Measurements from ENCODE around the gene NR6A1.

Gene NR6A1

DNA sequence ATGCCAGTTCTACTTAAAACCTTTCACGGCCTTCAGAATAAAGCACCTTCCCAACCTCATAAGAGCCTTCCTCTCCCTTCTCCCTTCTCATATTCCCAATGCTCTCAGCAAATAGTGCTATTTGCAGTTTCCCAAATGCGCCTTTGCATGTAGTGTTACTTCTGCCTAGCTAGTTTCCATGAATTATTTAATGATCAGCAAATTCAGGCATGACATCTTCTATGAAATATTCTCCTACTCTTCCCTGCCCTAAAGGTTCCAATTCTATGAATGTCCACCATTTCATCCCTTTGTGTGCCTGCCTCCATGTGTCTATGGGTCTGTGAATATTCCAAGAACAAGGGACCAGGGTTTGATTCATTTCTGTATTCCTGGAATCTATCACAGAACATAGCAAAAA lies 165.1 kb downstream of the NR6A1 start:
- FAIRE-seq, result no peak

DNA sequence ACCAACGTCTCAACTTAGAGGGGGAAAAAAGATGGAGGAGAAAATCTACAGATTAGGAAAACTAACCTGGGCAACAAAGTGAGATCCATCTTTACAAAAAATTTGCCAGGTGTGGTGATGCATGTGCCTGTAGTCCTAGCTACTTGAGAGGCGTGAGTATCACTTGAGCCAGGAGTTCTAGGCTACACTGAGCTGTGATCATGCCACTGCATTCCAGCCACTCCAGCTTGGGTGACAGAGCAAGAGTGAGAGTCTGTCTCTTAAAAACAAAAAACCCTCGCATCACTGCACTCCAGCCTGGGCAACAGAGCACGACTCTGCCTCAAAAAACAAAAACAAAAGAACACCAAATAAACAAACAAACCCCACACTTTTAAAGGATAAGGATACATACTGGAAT lies 165.9 kb downstream of the NR6A1 start:
- FAIRE-seq, result no peak

DNA sequence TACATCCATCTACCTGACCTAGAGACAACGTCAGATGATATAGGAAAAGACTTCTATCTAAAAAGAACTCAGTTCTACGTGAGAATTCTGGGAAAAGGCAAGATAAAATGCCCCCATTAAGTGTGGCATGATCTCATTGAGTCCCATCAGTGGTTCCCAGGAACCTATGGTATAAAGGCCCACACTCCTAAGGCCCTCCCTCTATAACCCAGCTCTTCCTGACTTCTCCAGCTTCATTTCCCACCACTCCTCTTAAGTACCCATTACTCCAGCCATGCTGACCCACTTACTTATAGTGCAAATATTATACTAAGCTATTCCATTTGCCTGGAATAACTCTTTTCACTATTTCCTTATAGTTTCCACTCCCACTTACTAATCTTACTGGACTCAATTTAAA lies 168.5 kb downstream of the NR6A1 start:
- FAIRE-seq, result no peak

DNA sequence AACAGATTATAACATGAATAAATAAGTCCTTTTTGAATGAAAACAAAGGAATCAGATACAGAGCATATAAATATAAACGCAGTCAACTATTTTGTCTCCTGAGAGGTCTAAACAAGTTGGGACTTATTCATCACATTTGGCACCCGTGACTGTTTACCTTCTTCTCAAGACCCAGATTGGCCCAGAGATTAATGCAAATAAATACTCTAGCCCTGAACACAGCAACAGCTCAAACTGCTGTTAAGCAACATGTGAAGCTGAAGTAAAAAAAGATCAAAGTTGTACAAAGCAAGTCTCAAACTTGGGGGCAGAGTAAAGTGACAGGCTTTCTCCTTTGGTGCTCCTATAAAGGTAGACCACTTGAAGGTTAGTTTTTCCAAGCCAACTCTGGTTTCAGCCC lies 168.9 kb downstream of the NR6A1 start:
- FAIRE-seq, result no peak

DNA sequence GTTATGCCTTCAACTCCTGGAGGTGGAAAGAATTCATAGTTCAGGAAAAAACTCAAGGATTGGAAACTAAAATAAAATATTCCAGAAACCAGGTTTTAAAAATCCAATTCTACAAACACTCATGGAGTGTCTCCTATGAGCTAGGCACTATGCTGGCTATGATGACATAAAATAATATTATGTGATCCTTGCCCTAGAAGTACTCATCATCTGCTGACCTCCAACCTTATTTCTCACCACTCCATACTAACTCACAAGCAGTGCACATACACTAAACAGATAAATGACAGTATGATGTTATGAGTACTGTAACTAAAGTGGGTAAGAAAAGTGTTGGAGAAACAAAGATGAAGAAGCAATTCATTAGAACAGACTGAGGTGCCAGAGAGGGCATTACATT lies 170.7 kb downstream of the NR6A1 start:
- no peak for FAIRE-seq

DNA sequence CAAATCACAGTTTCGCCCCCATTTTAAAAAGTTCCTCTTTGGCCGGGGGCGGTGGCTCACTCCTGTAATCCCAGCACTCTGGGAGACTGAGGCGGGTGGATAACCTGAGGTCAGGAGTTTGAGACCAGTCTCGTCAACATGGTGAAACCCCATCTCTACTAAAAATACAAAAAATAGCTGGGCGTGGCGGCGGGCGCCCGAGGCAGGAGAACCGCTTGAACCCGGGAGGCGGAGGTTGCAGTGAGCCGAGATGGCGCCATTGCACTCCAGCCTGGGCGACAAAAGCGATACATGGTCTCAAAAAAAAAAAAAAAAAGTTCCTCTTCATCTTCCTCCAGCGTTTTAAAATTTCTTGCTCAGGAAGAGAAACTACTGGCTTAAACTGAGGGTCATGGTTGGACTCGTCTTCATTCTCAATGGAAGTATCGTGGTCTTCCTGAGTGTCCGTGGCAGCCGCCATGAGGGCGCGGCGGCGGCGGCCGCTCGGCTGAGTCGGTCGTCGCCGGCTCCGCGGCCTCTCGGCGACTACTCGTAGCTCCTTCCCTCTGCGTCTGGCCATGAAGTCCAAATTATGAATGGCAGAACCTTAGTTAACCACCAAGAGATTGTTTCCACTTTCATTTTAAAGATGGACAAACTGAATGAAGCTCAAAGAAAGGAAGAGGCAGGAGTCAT lies 171.9 kb downstream of the NR6A1 start:
- no peak for FAIRE-seq

DNA sequence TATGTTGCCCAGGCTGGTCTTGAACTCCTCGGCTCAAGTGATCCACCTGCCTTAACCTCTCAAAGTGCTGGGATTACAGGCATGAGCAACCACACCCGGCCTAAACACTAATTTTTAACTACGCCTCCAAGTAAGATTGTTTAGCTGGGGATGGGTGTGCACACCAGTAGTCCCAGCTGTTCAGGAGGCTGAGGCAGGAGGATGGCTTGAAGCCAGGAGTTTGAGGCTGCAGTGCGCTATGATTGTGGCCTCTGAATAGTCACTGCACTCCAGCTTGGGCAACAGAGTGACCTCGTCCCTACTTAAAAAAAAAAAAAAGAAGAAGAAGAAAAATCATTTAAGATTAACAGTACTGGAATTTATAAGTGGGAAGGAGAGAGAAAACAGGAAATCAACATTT lies 173.1 kb downstream of the NR6A1 start:
- FAIRE-seq, result no peak

DNA sequence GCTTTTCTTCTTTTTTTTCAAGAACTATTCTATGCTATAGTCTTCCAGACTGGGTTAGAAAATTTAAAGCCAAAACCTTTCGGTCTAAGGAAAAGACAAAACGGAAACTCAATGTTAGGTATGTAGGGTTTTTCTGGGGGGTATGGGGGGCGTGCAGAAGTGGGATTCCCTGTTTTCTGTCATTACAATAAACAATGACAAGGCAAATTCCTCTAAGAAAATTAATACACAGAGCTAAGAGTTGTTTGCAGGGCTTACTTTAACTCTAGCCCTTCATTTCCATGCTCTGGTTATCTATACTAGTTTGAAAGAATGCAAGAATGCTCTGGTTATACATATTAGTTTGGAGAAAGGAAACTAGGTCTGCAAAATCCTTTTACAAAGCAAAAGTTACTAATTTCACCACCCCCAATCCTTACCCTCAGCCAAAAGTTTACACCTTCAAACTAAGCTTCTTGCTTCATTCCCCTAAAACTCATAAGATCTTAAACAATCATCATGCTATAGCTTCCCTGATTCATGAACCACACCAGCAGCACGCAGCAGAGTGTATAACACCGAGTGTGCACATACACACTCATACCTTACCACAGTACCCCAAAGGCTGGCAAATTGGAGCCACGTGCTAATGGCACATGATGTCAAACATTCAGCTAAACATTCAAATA lies 174.8 kb downstream of the NR6A1 start:
- FAIRE-seq, result no peak

DNA sequence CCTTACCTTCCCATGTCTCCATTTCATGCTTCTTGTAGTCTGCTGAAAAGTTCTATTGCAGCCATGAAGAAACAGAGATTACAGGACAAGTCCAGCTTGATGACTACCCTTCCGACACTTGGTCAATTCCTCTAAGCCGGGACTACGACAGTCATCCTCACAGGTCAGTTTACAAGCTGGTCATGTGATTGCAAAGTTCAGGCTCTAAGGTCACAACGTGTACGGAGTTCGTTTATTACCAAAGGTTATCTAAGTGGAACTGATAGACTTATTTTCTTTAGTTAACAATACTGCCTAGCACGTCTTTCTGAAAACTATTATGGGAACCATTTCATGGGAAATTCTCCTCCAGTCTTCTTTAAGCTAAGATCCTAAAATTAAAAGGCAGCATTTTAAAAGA lies 175.4 kb downstream of the NR6A1 start:
- no peak for FAIRE-seq

DNA sequence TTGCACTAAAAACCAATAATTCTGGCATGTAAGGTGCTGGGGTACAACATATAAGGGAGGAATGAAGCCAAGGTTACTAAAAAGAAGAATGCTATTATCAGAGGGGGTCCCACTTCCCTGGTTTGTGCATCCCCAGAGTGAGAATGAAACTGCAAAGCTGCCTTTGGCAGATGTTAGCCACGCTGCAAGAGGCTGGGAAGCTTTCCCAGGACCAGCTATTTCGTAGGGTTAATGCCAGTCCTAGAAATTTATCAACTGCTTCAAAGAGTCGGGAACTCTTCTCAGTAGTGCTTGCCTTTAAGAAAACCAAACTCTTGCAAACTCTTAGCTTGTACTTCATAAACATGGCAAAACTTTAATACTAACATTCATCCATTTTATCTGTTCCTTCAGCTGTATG lies 176.4 kb downstream of the NR6A1 start:
- FAIRE-seq, result no peak

DNA sequence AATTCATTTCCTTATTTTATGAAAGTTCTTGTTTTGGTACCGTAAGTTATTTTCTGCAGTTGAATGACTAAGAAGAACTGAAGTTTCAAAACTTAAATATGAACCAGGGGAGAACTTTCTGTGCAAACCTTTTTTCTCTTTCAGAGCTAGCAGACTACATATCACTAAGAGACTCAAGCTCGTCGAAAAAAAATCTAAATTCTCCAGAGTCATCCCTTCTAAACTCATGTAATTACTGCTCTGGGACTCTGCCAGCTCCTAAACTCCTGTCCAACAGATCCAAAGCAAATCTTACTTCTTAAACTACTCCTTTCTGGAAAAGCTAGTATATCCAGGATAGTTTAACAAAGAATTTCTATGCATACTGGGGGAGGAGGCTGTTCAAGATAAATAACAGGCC lies 176.9 kb downstream of the NR6A1 start:
- FAIRE-seq, result no peak

DNA sequence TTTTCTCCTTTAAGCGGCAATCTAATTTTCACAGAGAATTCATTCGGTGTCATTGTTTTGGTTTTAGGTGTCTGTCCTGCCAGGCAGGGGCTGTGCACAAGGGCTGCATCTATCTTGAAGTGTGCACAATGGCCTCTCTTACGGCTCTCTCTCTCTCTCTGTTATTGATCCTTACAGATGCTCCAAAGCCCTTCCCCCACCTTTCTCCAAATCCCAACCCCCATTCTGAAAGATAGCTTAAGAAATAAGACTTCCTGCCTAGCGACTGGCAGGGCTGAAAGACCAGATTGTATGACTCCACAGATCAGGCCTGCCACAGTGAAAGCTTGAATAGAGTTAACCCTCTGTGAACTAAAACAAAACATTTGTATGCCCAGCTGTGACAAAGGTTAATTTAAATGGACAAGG lies 177.5 kb downstream of the NR6A1 start:
- no peak for FAIRE-seq

DNA sequence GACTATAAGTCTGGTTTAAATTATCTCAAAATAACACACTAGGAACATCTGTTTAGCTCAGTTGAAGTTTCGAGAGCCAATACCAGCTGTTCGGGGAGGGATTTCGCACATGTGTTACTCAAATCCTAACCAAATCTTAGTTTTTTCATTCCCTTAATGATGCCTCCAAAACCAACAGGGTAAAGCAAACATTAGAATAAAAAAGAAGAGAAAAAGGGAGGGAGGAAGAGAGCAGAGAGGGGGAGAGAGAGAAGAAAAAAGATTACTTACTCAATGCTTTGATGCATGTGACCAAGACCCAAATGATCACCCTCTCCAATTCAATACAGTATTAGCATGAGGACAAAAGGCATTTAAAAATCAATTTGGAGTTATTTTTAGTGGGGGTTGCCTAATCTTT lies 177.9 kb downstream of the NR6A1 start:
- no peak for FAIRE-seq

DNA sequence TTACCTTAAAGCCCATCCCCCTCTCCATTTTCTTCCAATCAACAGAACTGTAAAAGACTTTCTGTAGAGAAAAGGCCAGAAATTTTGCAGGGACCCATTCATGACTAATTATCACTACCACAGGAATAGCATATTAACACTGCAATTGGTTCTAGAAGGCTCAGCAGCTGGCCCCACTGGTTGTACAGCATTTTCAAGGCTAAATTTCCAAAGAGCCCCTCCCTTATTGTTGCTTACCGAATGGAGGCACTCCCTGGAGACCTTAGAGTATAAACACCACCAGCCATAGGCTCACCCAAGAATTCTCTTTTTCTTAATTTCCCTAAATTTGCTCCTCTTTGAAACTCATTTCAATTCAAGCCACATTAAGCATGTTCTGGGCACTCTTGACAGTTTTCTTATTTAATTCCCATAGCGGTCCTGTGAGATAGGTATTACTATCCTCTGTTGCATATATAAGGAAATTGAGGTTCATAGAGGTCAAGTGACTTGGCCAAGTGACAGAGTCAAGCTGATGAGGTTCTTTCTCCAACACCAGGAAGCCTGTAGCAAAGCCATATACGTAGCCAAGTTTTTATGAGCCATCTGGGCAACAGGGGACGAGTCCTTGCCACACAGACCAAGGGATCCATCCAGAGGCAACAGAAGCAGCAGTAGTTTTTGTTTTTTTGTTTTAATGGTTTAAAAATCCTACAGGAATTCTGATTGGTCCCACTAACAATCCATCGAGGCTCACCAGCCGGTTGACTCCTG lies 180.0 kb downstream of the NR6A1 start:
- FAIRE-seq, result no peak

DNA sequence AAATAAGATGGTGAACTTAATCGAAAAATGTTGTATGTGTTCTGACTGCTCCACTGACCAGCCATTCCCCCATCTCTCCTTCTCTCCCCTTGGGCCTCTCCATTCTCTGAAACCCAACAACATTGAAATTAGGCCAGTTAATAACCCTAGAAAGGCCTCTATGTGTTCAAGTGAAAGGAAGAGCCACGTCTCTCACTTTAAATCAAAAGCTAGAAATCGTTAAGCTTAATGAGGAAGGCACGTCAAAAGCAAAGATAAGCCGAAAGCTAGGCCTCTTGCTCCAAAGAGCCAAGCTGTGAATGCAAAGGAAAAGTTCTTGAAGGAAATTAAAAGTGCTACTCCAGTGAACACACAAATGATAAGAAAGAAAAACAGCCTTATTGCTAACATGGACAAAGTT lies 186.5 kb downstream of the NR6A1 start:
- no peak for FAIRE-seq

DNA sequence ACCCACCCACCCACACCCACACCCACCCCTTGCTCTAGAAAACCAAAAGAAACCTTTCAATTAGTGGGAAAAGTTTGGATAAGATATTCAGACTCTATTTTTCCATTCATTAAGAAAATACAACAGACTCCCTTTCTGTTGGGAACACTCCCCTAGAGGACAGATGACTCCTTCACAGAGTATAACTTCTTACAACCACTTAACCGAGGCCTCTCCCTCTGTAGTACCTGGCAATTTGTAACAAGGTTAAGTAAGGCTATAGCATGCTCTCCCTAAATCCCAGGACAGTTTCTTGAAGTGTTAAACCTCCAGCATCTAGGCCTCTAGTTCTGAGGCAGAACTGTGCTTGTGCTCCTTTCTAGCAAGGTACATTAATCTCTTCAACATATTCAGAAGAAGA lies 188.0 kb downstream of the NR6A1 start:
- FAIRE-seq, result no peak

DNA sequence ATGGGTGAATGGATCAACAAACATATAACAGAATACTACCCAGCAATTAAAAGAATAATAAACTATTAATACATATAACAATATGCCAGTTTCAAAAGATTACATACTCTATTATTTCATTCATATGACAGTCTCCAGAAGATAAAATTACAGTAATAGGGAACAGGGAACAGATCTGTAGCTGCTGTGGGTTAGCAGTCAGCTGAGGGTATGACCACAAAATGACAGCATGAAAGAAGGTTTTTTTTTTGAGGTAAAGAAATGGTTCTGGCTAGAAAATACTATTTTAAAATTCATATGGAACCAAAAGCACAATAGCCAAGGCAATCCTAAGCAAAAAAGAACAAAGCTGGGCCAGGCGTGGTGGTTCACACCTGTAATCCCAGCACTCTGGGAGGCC lies 190.9 kb downstream of the NR6A1 start:
- FAIRE-seq, result no peak

DNA sequence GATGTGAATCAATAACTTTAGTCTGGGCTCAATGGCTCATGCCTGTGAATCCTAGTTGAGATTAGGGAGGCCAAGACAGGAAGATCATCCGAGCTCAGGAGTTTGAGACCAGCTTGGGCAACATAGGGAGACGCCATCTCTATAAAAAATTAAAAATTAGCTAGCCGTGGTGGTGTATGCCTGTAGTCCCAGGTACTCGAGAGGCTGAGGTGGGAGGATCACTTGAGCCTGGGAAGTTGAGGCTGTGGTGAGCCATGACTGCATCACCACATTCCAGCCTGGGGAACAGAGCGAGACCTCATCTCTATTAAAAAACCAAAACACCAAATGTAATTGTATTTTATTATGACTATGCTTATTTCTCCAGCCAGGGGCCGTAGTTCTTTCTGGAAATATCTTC lies 194.4 kb downstream of the NR6A1 start:
- FAIRE-seq, result no peak

DNA sequence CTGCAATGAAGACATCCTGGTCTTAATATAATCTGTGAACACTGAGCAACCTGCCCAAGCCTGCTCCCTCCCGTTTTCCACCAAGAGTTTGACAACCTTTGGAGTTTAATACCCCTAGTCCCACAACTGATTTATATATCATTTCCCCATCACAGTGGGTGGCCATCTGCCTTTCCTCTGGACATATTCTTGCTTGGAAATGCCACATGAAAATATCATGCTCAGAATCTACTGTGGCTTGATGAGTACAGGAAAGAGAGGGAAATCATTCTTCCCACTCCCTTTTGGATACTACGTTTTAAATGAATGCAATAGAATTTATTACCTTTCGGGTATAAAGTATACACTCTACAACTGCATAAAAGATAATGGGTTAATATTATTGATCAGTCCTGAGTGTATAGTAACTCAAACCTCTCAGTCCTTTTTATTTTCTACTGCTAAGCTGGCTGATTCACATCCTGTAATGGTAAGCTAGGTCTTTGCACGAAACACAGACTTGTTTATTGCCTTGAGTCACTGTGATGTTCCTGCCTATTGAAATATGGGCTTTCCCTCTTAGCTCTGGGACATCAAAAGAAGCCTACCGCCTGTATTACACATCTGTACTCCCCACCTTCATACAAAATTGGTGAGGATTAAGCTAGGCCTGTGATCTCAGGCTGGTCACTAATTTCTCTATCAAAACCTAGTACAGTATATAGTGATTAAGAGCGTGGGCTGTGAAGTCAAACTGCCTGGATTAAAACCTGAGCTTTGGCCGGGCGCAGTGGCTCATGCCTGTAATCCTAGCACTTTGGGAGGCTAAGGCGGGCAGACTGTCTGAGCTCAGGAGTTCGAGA lies 196.4 kb downstream of the NR6A1 start:
- no peak for FAIRE-seq

DNA sequence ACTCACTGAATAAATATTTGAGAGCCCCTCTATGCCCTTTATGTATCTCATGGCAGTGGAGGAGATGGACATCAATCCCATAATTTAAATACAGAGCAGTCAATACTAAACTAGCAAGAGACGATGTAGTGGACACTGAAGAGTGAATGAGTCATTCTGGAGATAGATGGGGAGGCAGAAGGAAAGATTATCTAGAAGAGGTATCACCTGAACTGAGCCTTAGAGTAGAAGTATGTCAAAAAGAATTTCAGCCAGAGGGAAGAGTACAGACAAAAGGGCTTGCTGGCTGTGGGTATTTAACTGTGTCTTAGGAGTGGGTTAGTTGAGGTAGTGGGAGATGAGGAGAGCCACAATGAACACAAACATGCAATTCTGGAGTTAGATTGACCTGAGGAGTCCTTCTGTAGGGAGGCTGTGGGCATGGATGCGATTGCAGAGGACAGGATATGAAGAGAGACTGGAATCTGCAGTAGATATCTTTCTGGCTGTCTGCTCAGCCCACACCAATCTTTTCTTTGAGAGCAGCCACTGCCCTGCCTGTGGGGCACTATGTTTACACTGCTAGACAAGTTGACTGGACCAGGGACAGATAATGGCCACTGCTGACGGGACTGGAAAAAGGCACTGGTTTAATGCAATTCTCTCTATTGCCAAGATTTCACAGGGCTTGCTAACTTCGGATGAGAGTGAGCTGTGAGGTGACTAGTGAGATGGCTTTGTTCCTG lies 200.0 kb downstream of the NR6A1 start:
- FAIRE-seq, result no peak

DNA sequence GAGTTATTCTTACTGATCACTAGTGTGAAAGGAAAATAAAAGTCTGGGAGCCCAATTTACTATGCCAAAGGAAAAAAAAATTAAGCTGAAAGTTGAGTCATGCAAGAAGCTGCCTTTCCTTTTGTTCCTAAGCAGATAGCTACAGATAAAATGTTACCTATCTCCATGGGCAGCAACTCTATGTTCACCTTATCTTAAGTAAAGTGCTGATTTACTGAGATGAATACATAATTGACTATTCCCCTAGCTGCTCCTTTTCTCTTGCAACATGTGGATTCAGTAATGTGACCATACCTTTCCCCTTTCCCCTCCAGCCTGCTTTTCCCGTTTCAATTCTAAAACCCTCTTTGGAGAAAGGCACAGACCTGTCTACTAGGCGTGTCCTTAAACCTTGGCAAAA lies 201.2 kb downstream of the NR6A1 start:
- no peak for FAIRE-seq

DNA sequence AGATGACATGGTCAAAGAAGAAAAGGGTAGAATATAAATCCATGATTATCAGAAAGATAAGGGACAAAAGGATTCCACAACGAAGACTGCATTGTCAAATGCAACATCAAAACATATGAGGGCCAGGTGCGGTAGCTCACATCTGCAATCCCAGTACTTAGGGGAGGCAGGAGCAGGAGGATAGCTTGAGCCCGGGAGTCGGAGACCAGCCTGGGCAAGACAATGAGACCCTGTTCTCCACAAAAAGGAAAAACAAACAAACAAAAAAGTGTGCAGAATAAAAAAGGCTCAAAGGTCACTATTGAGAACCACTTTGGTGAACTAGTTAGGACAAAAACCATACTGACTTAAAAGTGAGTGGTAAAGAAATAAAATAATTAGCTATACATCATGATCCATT lies 203.7 kb downstream of the NR6A1 start:
- FAIRE-seq, result no peak

DNA sequence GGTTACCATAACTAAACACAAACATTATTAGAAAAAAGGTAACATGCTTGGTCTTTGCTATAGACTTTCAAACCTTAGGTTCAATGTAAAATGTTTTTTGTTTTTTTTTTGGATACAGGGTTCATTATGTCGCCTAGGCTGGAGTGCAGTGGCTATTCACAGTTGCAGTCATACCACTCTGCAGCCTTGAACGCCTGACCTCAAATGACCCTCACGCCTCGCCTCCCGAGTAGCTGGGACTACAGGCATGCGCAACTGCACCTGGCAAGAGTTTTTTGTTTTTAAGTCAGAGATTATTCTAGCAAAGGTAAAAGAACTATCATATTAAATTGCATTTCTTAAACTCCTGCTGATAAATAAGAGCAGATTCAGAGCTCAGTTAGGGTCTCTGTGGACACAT lies 208.8 kb downstream of the NR6A1 start:
- FAIRE-seq, result no peak
